ENCODE measurements around the gene GFRA1.
"Not testable (repeated sequence)": the region's sequence is repeated elsewhere in the genome, so short reads cannot be mapped to it uniquely, and the experiment has no call there.

Gene GFRA1

GRCh38 chr10:116039612-116040011, 233.4 kb downstream of the GFRA1 start:
- H3K27ac ChIP-seq (ENCODE audit: low read depth, low read length, poor library complexity, severe bottlenecking): no peak overlapping the region

GRCh38 chr10:116038259-116038658, 234.7 kb downstream of the GFRA1 start:
- Histone ChIP-seq H3F3A (ENCODE audit: insufficient read depth, low read length) (no peaks in the 10 kb centered on the region), H2AFZ (ENCODE audit: low read length) (no peak overlapping the region), H3K4me3 (ENCODE audit: low read depth, low read length, poor library complexity, severe bottlenecking) (no peak overlapping the region), H3K79me2 (ENCODE audit: insufficient read depth, low read length) (no peaks in the 10 kb centered on the region), H3K4me2 (ENCODE audit: low read length) (no peak overlapping the region), H4K20me1 (ENCODE audit: insufficient read depth, low read length) (no peaks in the 10 kb centered on the region), H3K27me3 (ENCODE audit: insufficient read depth, low read length) (no peaks in the 10 kb centered on the region), H3K9me2 (ENCODE audit: low read depth, low read length) (no peaks in the 10 kb centered on the region), H3K27ac (ENCODE audit: low read depth, low read length, poor library complexity, severe bottlenecking) (no peak overlapping the region), H3K4me1 (ENCODE audit: insufficient read depth, low read length, severe bottlenecking) (no peaks in the 10 kb centered on the region), H3K9me3 (ENCODE audit: low read length) (no peaks in the 10 kb centered on the region), H3K36me3 (ENCODE audit: insufficient read depth, low read length) (no peaks in the 10 kb centered on the region), H3K9ac (ENCODE audit: low read length) (no peak overlapping the region)
- TF ChIP-seq EZH2 (IDR thresholded peaks at IDR 0.05; ENCODE audit: borderline replicate concordance, low read length) (no peak), CTCF (IDR thresholded peaks at IDR 0.05; ENCODE audit: low read length) (no peak)

More at GRCh38 chr10:116039612-116040011, 233.4 kb downstream of the GFRA1 start:
- TF ChIP-seq CTCF (IDR thresholded peaks at IDR 0.05; ENCODE audit: low read length) (no peak), EZH2 (IDR thresholded peaks at IDR 0.05; ENCODE audit: borderline replicate concordance, low read length) (no peak)
- no peaks in the 10 kb centered on the region for H3F3A ChIP-seq (ENCODE audit: insufficient read depth, low read length)
- H3K9ac ChIP-seq (ENCODE audit: low read length): no peak overlapping the region
- no peak overlapping the region for H3K4me3 ChIP-seq (ENCODE audit: low read depth, low read length, poor library complexity, severe bottlenecking)
- H3K4me1 ChIP-seq (ENCODE audit: insufficient read depth, low read length, severe bottlenecking): no peaks in the 10 kb centered on the region
- no peak overlapping the region for H3K4me2 ChIP-seq (ENCODE audit: low read length)
- no peaks in the 10 kb centered on the region for H3K9me3 ChIP-seq (ENCODE audit: low read length)
- no peaks in the 10 kb centered on the region for H3K36me3 ChIP-seq (ENCODE audit: insufficient read depth, low read length)
- no peaks in the 10 kb centered on the region for H3K27me3 ChIP-seq (ENCODE audit: insufficient read depth, low read length)
- no peaks in the 10 kb centered on the region for H4K20me1 ChIP-seq (ENCODE audit: insufficient read depth, low read length)
- no peak overlapping the region for H2AFZ ChIP-seq (ENCODE audit: low read length)
- no peaks in the 10 kb centered on the region for H3K9me2 ChIP-seq (ENCODE audit: low read depth, low read length)
- no peaks in the 10 kb centered on the region for H3K79me2 ChIP-seq (ENCODE audit: insufficient read depth, low read length)

GRCh38 chr10:116035406-116035805, 237.6 kb downstream of the GFRA1 start:
- not testable (repeated sequence) for H3K4me3 ChIP-seq (ENCODE audit: low read depth, low read length, poor library complexity, severe bottlenecking)

GRCh38 chr10:116030576-116030975, 242.4 kb downstream of the GFRA1 start:
- Histone ChIP-seq H3K27me3 (ENCODE audit: insufficient read depth, low read length) (no peaks in the 10 kb centered on the region), H3K4me2 (ENCODE audit: low read length) (no peak overlapping the region), H3K9me3 (ENCODE audit: low read length) (no peaks in the 10 kb centered on the region), H3K9me2 (ENCODE audit: low read depth, low read length) (no peaks in the 10 kb centered on the region), H3K27ac (ENCODE audit: low read depth, low read length, poor library complexity, severe bottlenecking) (no peak overlapping the region), H3F3A (ENCODE audit: insufficient read depth, low read length) (no peaks in the 10 kb centered on the region), H3K4me1 (ENCODE audit: insufficient read depth, low read length, severe bottlenecking) (no peaks in the 10 kb centered on the region), H3K79me2 (ENCODE audit: insufficient read depth, low read length) (no peaks in the 10 kb centered on the region), H4K20me1 (ENCODE audit: insufficient read depth, low read length) (no peaks in the 10 kb centered on the region), H3K9ac (ENCODE audit: low read length) (no peak overlapping the region), H3K4me3 (ENCODE audit: low read depth, low read length, poor library complexity, severe bottlenecking) (no peak overlapping the region), H3K36me3 (ENCODE audit: insufficient read depth, low read length) (no peaks in the 10 kb centered on the region), H2AFZ (ENCODE audit: low read length) (no peak overlapping the region)
- TF ChIP-seq CTCF (IDR thresholded peaks at IDR 0.05; ENCODE audit: low read length) (no peak), EZH2 (IDR thresholded peaks at IDR 0.05; ENCODE audit: borderline replicate concordance, low read length) (no peak)

More at GRCh38 chr10:116035406-116035805, 237.6 kb downstream of the GFRA1 start:
- H3K4me1 ChIP-seq (ENCODE audit: insufficient read depth, low read length, severe bottlenecking); H3K79me2 ChIP-seq (ENCODE audit: insufficient read depth, low read length); H3K9me2 ChIP-seq (ENCODE audit: low read depth, low read length); H2AFZ ChIP-seq (ENCODE audit: low read length); H3K36me3 ChIP-seq (ENCODE audit: insufficient read depth, low read length); H3K27ac ChIP-seq (ENCODE audit: low read depth, low read length, poor library complexity, severe bottlenecking); H3K4me2 ChIP-seq (ENCODE audit: low read length); H4K20me1 ChIP-seq (ENCODE audit: insufficient read depth, low read length); H3K27me3 ChIP-seq (ENCODE audit: insufficient read depth, low read length); H3K9ac ChIP-seq (ENCODE audit: low read length); H3K9me3 ChIP-seq (ENCODE audit: low read length); H3F3A ChIP-seq (ENCODE audit: insufficient read depth, low read length): not testable (repeated sequence)

All from OCI-LY1 (cell line).